ENCODE data around the gene MAPK8. TPM values are rescaled to one million over a fixed set of nuclear protein-coding genes. Genes with fewer than 3 reads are reported as not detected.

MAPK8 gene
- total RNA-seq, 4 donors from 2014 or later: 29.7 to 126 (median 67.8) TPM

GRCh38 chr10:48381971-48382370, 75.5 kb downstream of the MAPK8 start:
- Histone ChIP-seq H3K4me1 (peaks cover 0 to 6% (median 2%) of the 10 kb centered on the region in 4 donors), H3K4me3 (no peak overlapping the region), H3K36me3 (no peaks in the 10 kb centered on the region), H3K9me3 (peaks cover 4 to 7% of the 10 kb centered on the region in 2 donors), H3K27me3 (no peaks in the 10 kb centered on the region), H3K27ac (no peak overlapping the region)
- intact Hi-C loops (cut with DNase I; ENCODE audit: low total_unique reads) (no loop called here), in situ Hi-C loops (cut with MboI; ENCODE audit: low pct_ligation_motif_present in 1 of 4, low pct_unique_long_range_greater_than_20kb in 1 of 4, low sequenced_read_pairs in 3 of 4) (no loop called here)
- DNase-seq: no peak
- TF ChIP-seq CTCF (IDR thresholded peaks at IDR 0.05): no peak
- no peak for TF ChIP-seq POLR2A (IDR thresholded peaks at IDR 0.05)
- TF ChIP-seq POLR2AphosphoS5 (IDR thresholded peaks at IDR 0.05): no peak
- no peak for TF ChIP-seq EP300 (IDR thresholded peaks at IDR 0.05; ENCODE audit: low read depth)

GRCh38 chr10:48382982-48383381, 76.5 kb downstream of the MAPK8 start:
- Histone ChIP-seq H3K27me3 (no peaks in the 10 kb centered on the region), H3K4me1 (peaks cover 0 to under 1% (median 0%) of the 10 kb centered on the region in 4 donors), H3K36me3 (no peaks in the 10 kb centered on the region), H3K9me3 (peaks cover 4 to 7% of the 10 kb centered on the region in 2 donors), H3K4me3 (no peak overlapping the region), H3K27ac (no peak overlapping the region)
- intact Hi-C loops (cut with DNase I; ENCODE audit: low total_unique reads): no loop called here
- in situ Hi-C loops (cut with MboI; ENCODE audit: low pct_ligation_motif_present in 1 of 4, low pct_unique_long_range_greater_than_20kb in 1 of 4, low sequenced_read_pairs in 3 of 4): no loop called here
- no peak for DNase-seq
- TF ChIP-seq POLR2A (IDR thresholded peaks at IDR 0.05) (no peak), CTCF (IDR thresholded peaks at IDR 0.05) (no peak), POLR2AphosphoS5 (IDR thresholded peaks at IDR 0.05) (no peak), EP300 (IDR thresholded peaks at IDR 0.05; ENCODE audit: low read depth) (no peak)

GRCh38 chr10:48383393-48383792, 76.9 kb downstream of the MAPK8 start:
- H3K4me3 ChIP-seq: no peak overlapping the region
- intact Hi-C loops (cut with DNase I; ENCODE audit: low total_unique reads): no loop called here
- no peaks in the 10 kb centered on the region for H3K27me3 ChIP-seq
- no peak overlapping the region for H3K27ac ChIP-seq
- no peaks in the 10 kb centered on the region for H3K36me3 ChIP-seq
- H3K4me1 ChIP-seq: no peaks in the 10 kb centered on the region
- no peak for TF ChIP-seq POLR2AphosphoS5 (IDR thresholded peaks at IDR 0.05)
- no peak for TF ChIP-seq CTCF (IDR thresholded peaks at IDR 0.05)
- no peak for TF ChIP-seq EP300 (IDR thresholded peaks at IDR 0.05; ENCODE audit: low read depth)
- no peak for TF ChIP-seq POLR2A (IDR thresholded peaks at IDR 0.05)
- in situ Hi-C loops (cut with MboI; ENCODE audit: low pct_ligation_motif_present in 1 of 4, low pct_unique_long_range_greater_than_20kb in 1 of 4, low sequenced_read_pairs in 3 of 4): no loop called here
- peaks cover 4 to 7% of the 10 kb centered on the region in 2 donors for H3K9me3 ChIP-seq
- no peak for DNase-seq

GRCh38 chr10:48384699-48384982, 78.2 kb downstream of the MAPK8 start:
- Histone ChIP-seq H3K4me1 (peaks cover 0 to 5% (median under 1%) of the 10 kb centered on the region in 4 donors), H3K9me3 (peaks cover 4 to 7% of the 10 kb centered on the region in 2 donors), H3K27ac (no peak overlapping the region), H3K4me3 (no peak overlapping the region), H3K36me3 (no peaks in the 10 kb centered on the region), H3K27me3 (no peaks in the 10 kb centered on the region)
- intact Hi-C loops (cut with DNase I; ENCODE audit: low total_unique reads) (no loop called here), in situ Hi-C loops (cut with MboI; ENCODE audit: low pct_ligation_motif_present in 1 of 4, low pct_unique_long_range_greater_than_20kb in 1 of 4, low sequenced_read_pairs in 3 of 4) (no loop called here)
- DNase-seq: no peak
- TF ChIP-seq EP300 (IDR thresholded peaks at IDR 0.05; ENCODE audit: low read depth) (no peak), POLR2AphosphoS5 (IDR thresholded peaks at IDR 0.05) (no peak), CTCF (IDR thresholded peaks at IDR 0.05) (no peak), POLR2A (IDR thresholded peaks at IDR 0.05) (no peak)

Data from transverse colon (tissue), 4 donors.